Measurements from ENCODE around the gene ISLR.

ISLR gene

DNA sequence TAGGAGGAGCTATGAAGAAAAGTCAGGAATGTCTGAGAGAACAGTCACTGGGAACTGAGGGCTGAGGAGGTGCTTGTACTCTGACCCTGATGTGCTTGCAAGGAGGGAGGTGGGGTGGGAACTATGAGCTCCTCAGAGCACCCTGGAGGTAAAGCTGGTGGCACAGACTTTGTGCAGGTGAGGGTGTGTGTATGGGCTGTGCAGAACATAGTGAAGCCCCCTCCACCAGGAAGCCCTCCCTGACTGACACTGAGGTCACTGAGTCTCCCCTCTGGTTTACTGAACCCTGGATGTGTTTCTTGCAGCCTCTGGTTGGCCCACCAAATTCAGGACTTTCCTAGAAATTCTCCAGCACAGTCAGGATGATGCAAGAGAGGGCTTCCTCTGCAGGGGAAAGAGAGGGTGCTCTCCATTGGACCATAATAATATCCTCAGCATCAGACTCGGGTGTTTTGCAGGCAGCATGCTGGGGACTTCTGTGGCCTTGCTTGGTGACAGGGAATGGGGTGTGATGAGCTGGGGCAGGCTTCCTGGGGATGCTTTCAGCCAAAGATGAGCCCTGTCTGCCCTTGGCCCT lies 1.5 kb upstream of the ISLR start:
- DNase-seq, result no peak

DNA sequence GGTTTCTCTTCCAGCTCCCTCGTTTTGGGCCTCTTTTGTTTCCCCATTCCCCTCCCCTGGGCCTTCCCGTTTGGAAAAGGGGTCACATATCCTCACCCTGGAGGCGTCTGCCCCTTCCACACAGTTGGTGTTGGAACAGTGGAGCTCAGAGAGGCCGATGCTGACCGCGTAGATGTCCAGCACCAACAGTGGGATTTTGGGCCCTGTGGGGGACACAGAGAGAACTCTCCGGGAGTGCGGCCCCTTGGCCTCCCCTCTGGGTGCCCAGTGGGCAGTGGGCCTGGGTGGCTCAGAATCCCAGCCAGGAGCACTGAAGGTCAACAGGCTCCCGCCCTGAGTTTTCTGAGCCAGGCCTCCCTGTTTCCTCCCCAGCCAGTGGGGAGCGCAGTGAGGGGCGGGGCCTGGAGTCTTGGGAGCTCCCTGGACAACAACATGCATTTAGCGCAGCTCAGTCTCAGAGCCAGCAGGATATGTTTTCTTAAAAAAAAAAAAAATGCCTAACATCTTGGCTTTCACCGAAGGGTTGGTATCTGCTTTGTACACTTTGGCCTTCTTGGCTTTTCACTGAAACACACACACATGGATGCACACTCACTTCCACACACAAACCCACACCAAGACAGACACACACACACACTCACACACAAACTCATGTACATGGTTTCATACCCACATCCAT lies 670 bp upstream of the ISLR start:
- no peak for DNase-seq

DNA sequence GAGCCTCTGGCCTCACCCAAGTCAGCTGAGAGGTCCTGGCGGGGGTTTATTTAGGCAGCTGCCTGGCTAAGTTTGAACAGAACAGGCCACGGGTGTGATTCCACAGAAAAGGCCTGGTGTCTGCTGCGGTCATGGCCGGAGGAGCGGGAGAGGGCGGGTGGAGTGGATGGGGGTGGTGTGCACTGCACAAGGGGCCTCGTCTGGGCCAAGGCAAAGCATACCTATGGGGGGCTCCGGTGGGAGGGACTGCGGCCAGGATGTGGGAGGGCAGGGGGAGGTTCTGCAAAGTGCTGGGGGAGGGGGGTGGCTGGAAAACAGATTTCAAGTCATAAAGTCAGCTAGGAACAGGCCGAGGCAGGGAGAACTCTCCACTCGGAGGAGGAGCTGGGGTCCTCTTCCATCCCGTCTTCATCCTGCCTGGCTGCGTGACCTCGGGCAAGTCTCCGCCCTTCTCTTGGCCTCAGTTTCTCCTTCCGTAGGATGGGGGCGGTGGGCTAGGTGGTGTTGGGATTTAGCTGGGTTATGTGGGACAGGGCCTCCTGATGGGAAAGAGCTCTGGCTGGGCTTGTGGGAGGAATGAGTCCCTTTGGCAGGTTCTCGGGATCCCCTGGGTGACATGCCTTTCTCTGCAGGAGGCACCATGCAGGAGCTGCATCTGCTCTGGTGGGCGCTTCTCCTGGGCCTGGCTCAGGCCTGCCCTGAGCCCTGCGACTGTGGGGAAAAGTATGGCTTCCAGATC lies 878 bp downstream of the ISLR start:
- DNase-seq, result no peak

DNA sequence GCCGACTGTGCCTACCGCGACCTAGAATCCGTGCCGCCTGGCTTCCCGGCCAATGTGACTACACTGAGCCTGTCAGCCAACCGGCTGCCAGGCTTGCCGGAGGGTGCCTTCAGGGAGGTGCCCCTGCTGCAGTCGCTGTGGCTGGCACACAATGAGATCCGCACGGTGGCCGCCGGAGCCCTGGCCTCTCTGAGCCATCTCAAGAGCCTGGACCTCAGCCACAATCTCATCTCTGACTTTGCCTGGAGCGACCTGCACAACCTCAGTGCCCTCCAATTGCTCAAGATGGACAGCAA lies 1.4 kb downstream of the ISLR start:
- no peak for DNase-seq

DNA sequence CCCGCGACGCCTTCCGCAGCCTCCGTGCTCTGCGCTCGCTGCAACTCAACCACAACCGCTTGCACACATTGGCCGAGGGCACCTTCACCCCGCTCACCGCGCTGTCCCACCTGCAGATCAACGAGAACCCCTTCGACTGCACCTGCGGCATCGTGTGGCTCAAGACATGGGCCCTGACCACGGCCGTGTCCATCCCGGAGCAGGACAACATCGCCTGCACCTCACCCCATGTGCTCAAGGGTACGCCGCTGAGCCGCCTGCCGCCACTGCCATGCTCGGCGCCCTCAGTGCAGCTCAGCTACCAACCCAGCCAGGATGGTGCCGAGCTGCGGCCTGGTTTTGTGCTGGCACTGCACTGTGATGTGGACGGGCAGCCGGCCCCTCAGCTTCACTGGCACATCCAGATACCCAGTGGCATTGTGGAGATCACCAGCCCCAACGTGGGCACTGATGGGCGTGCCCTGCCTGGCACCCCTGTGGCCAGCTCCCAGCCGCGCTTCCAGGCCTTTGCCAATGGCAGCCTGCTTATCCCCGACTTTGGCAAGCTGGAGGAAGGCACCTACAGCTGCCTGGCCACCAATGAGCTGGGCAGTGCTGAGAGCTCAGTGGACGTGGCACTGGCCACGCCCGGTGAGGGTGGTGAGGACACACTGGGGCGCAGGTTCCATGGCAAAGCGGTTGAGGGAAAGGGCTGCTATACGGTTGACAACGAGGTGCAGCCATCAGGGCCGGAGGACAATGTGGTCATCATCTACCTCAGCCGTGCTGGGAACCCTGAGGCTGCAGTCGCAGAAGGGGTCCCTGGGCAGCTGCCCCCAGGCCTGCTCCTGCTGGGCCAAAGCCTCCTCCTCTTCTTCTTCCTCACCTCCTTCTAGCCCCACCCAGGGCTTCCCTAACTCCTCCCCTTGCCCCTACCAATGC lies 2.0 kb downstream of the ISLR start:
- DNase-seq, result no peak

DNA sequence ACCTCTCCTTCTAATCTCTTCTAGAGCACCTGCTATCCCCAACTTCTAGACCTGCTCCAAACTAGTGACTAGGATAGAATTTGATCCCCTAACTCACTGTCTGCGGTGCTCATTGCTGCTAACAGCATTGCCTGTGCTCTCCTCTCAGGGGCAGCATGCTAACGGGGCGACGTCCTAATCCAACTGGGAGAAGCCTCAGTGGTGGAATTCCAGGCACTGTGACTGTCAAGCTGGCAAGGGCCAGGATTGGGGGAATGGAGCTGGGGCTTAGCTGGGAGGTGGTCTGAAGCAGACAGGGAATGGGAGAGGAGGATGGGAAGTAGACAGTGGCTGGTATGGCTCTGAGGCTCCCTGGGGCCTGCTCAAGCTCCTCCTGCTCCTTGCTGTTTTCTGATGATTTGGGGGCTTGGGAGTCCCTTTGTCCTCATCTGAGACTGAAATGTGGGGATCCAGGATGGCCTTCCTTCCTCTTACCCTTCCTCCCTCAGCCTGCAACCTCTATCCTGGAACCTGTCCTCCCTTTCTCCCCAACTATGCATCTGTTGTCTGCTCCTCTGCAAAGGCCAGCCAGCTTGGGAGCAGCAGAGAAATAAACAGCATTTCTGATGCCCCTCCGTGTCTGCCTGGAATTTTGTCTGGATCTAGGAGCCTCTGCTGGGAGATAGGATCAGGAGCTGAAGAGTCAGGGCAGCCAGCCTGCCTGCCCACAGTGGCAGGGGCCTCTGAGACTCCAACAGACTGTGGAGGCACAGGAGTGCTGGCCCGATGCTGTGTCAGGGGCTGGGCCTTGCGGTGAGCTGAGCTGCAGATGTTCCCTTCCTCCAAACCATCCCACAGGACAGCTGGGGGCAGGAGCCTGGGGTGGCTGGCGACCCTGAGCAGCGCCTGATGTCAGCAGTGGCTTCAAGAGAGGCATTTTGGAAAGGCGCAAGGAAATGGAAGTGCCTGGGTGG lies 3.0 kb downstream of the ISLR start:
- no peak for DNase-seq

DNA sequence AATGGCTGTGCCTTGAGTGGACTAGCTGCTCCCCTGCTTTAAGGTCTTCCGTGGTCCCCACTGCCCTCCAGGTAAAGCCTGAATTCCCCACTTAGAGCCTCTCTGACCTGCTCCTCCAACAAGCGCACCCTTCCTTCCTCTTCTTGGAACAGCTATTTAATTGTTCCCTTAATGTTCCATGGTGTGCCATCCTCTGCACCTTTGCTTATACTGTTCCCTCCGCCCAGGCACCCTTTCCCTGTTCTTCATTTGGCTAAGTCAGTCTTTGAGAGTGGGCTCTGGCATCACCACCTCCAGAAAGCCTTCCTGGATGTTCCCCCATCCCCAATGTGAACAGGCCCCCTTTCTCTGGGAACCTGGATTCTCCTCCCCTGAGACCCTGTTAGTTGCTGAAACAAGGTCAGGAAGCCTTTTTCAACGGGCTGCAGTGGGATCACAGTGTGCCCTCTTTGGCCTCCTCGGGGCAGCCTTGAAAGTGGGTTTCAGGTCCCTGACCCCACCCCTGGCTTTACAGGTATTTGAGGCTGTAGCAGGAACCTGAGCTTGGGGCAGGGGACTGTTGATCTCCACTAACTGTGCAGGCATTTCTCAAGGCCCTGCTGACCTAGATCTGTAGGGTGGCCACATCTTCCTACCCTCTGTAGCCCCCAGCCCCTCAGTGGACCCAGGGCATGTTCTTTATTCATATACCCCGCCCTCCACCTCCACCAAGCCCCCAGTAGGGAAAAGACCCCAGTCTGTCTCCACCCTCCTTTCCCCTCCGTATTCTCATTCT lies 5.0 kb downstream of the ISLR start:
- DNase-seq, result no peak

DNA sequence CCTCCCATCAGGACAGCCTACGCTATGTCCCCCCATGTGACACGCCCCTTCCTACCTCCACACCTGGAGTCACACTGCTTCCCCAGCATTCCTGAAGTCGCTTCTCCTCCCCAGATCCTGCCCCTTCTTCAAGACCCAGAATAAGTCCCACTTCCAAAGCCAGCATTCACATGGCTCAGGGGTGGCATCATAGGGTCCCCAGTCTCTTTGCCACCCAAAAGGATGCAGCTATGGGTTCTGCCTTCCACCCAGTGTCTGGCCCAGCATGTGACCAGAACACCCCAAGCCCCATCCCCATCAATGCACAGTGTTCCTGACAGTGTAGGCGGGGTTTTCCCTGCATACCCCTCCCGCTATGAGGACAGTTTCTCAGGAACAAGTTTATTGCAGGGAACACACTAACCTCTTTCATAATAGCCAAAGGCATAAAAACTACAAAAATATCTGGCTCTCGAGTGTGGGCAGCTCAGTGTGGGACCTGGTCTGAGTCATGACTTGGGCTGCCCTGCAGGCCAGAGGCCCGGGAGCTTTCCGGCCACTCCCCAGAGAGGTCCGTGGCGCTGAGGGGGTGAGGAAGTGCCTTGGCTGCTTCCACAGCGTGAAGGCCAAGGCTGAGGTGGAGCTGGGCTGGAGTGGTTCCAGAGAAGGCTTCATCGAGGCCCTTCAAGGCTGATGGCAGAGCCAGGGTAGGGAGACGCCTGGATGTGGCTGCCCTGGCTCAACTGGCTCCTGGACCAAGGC lies 5.8 kb downstream of the ISLR start:
- peak in 9 of 51 donors; percentile 7 to 81 (median 30) for DNase-seq

DNA sequence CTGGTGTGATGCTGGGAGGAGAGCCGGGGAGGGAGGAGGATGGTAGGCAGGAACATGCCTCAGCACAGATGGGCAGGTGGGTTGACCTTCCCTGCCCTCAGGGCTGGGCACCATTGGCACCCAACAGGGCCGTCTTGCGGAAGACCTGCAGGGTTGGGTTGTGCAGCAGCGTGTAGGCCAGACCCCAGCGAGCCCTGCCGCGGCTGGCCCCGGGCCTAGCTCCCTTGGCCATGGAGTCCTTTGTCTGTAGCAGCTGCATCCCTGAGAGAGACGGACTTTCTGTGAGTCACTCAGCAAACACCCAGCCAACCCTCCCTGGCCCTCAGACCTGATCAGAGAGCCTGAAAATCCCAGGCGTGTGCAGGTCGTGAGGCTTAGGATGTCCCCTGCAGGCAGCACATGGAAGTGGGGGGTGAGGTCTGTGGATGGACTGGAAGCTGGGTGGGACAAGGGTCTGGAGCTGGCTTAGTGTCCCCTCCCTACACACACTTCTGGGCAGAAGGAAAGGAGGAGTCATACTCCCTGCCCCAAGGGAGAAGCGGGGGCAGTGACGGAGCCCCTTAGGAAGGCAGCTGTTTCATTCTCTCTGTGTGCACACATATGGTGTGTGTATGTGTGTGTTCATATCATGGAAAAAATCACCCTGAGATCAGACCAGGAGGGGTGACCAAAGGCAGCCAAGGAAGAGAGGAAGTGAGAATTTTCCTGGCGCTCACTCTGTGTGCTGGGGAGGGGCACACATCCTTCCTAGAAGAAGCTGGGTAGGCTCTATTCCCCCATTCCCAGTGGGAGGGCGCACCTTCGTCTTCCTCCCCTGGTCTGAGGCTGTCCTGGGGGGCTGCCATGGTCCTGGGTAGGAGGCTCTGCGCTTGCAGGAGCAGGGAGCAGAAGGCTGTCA lies 6.7 kb downstream of the ISLR start:
- DNase-seq, result no peak

DNA sequence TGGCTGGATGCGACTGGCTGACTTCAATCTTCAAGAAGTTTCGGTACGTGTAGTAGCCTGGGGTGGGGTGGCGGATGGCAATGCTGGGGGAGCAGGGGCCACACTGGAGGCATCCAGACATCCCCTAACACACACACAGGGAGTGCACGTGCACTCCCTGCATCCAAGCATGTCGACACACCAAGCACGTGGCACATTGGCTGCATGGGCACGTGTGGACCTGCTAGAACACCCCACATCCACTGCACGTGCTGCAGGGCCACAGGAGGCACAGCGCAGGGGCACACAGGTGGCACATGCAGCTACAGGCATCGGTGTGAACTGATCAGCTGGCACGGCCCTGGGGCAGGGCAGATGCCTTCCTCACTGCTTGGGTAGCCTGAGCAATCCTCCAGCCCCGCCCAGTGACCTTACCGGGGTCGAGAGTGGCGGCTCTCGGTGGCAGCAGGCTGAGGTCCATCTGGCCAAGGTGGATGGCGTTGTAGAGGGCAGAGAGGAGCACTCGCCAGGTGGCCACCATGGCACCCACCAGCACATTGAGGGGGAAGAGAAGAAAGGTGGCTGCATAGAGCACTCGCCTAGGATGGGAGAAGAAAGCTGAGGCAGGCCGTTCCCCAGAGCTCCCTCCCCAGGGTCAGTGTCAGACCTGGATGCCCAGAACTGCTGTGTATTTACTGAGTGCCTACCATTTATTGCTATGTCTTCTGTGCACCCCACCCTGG lies 7.5 kb downstream of the ISLR start:
- DNase-seq, result no peak

DNA sequence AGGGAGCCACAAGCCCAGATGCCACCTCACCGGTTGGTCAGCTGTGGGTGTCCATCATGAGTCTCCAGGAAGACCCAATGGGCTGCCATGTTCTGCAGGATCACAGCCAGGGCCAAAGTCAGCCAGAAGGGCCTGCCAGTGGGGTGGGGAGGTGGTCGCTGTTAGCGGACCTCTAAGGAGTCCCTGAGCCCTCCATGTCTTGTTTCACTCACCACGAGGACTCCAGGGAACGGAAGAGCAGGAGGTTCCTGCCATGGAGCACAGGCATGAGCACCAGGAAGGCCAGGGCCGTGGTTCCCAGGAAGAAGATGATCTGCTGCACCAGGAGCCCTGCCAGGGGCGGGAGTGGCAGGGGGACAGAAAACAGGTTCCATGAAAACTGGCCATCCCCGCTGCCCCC lies 8.6 kb downstream of the ISLR start:
- no peak for DNase-seq

DNA sequence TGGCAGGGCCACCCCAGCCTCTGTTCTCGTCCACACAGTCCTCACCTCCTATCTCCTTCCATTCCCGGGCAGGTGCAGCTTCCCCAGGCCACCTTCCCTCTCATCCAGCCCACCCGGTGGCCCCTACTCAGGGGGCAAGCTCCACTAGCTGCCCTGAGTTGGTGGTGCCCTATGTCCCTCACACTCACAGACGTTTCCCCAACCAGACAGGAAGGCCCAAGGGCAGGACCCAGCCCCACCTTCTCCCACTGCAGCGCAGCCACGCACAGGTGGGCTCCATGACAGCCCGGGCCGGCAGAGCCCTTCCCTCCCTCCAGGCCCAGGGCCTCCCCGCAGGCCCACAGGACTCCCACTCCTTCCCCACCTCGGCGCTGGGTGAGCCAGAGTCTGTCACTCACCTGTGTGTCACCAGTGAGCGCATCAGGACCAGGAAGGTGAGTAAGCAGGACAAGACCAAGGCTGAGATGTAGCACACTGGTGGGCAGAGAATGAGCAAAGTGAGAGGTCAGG lies 11.1 kb downstream of the ISLR start:
- DNase-seq, result no peak

DNA sequence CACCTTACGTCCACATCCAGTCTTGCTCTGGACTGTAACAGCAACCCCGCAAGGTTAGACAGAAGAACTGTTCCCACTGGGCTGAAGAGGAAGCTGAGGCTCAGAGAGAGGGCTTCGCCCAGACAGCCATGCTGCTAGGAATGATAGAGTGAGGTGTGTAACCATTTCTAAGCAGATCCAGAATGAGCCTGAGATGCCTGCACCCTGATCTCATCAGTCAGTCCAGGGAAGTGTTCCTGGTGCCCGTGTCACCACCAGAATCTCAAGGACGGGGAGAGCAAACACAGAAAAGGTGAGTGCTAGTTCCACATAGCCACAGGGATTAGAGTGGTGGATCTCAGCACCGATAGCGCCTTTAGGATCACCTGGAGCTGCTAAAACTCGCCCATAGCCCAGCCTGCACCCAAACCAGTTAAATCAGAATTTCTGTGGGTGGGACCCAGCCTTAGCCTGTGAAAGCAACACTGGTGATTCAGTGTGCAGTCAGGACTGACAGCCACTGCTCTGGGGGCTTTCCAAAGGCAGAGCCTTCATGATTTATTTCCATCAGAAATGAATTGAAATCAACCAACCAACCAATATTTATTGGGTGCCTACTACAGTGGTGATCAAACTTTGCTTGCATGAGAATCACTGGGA lies 12.3 kb downstream of the ISLR start:
- DNase-seq, result no peak

DNA sequence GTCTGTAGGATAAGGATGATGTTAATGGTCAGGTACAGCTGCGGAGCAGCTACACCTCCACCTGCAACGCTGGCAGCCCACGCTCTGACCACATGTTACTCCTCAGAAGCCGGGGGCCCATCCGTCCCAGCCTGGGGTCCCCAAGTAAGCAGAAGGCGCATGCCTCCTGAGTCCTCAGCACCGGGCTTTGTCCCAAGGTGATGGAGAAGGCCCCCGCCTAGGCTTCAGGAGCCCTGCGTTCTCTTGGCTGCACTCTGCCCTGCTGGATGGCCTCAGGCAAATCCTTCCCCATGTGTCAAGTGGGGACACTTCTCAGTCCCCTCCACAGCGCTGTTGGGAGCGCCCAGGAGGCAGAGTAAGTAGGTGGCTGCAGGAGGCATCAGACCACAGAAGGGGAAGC lies 14.7 kb downstream of the ISLR start:
- no peak for DNase-seq

DNA sequence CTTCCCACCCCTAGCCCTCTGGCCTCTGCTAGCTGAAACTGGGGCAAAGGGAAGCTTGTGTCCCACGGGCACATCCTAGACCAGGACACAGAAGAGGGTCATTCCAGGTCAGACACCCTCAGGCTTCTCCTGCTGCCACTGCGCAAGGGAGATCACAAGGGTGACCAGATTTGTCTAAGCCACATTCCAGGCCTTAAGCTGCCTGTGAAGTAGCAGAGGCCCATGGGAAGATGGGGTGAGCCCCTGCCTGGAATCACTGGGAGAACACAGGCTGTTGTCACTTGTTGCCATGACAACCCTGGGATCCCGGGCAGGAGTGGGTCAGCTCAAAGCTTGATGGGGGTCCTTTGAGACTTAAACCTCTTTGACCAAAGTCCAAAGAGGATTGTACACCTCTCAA lies 18.3 kb downstream of the ISLR start:
- DNase-seq, result no peak

DNA sequence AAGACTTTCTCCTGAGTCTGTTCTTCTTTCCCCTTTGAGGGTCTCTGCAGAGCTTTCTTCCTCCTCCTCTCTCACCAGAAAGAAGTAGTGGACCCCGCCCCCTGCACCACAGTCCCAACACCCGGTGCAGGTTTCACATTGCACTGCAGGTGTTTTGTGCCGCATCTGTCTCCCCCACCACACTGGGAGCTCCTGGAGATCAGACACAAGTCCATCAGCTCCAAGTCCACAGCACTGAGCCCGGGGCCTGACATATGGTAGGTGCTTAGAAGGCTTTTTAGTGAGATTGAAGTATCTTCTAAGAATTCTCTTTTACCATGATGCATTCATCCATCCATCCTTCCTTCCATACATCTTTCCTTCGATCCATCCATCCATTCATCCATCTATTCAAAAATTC lies 19.2 kb downstream of the ISLR start:
- no peak for DNase-seq

DNA sequence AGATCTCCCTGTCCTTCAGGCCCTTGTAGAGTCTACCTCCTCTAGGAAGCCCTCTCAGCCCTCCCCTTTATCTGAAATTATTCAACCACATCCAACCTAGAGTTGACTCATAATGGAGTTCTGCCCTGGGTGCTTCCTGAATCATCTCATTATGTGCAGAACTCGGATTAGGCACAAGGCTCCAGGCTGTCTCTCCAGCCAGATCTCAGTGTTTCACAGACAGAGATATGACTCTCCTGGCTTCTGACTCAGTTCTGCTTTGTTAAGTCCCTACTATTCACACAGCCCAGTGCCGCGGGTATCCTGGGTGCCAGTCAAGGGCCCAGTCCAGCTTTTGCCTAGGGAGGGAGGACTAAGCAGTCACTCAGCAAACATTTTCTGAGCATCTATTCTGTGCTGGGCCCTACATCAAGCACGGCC lies 19.8 kb downstream of the ISLR start:
- no peak for DNase-seq

Measured in hypothalamus (tissue), 51 donors.